DOHH2 (cell line): ENCODE data around the gene ZNF280D.

Experiments used
- H3F3A ChIP-seq: fragments of 200-600 bp; sonication (generic), shearing (Covaris generic); 2 replicates; pipeline ENCODE4 v1.6.0; 2016; ENCODE audit warnings: antibody characterized with exemption, mild to moderate bottlenecking; ENCODE audit not compliant: control insufficient read depth, insufficient read depth
- H3K27ac ChIP-seq: fragments of 200-600 bp; sonication (generic); 2 replicates; pipeline ENCODE4 v1.5.1; 2014; ENCODE audit warnings: low read depth, mild to moderate bottlenecking, low read length, moderate library complexity
- H3K27me3 ChIP-seq: fragments of 200-600 bp; sonication (generic); 2 replicates; pipeline ENCODE4 v1.6.1; 2014; ENCODE audit warnings: mild to moderate bottlenecking, low read length, mixed read lengths; ENCODE audit not compliant: control insufficient read depth
- H3K36me3 ChIP-seq: fragments of 200-600 bp; sonication (generic); 2 replicates; pipeline ENCODE4 v1.6.1; 2014; ENCODE audit warnings: mild to moderate bottlenecking, low read length, moderate library complexity, mixed read lengths; ENCODE audit not compliant: control insufficient read depth
- H3K4me1 ChIP-seq: fragments of 200-600 bp; sonication (generic); 2 replicates; pipeline ENCODE4 v1.6.1; 2014; ENCODE audit warnings: mild to moderate bottlenecking, low read length, mixed read lengths; ENCODE audit not compliant: control insufficient read depth
- H3K4me2 ChIP-seq: fragments of 200-600 bp; sonication (generic); 2 replicates; pipeline ENCODE4 v1.6.0; 2014; ENCODE audit warnings: mild to moderate bottlenecking, low read length, moderate library complexity
- H3K4me3 ChIP-seq: fragments of 200-600 bp; sonication (generic); 2 replicates; pipeline ENCODE4 v1.5.1; 2014; ENCODE audit warnings: mild to moderate bottlenecking, low read length, mixed read lengths
- H3K79me2 ChIP-seq: fragments of 200-600 bp; sonication (generic); 2 replicates; pipeline ENCODE4 v1.6.1; 2014; ENCODE audit warnings: mild to moderate bottlenecking, low read length, mixed read lengths; ENCODE audit not compliant: control insufficient read depth
- H3K9me2 ChIP-seq: fragments of 200-600 bp; sonication (generic); replicated peaks from 2 replicates; pipeline ENCODE4 v1.6.1; 2014; ENCODE audit warnings: mild to moderate bottlenecking, low read length, mixed read lengths; ENCODE audit not compliant: control insufficient read depth
- H3K9me3 ChIP-seq: fragments of 200-600 bp; sonication (generic); 2 replicates; pipeline ENCODE4 v1.6.1; 2014; ENCODE audit warnings: antibody characterized with exemption, low read length, mixed read lengths; ENCODE audit not compliant: control insufficient read depth, insufficient read depth
- H4K20me1 ChIP-seq: fragments of 200-600 bp; sonication (generic); 2 replicates; pipeline ENCODE4 v1.6.0; 2014; ENCODE audit warnings: low read depth, mild to moderate bottlenecking, antibody characterized with exemption, low read length, moderate library complexity; ENCODE audit not compliant: control insufficient read depth, insufficient read depth
- EZH2phosphoT487 ChIP-seq: fragments of 200-600 bp; sonication (generic); IDR thresholded peaks from 2 replicates; pipeline ENCODE4 v1.6.1; 2017; ENCODE audit warnings: borderline replicate concordance, mild to moderate bottlenecking, antibody characterized with exemption, low read length, moderate library complexity, mixed read lengths
- TF ChIP-seq, protein P1 (sequence below): fragments of 200-600 bp; sonication (generic); IDR thresholded peaks from one replicate; pipeline ENCODE4 v1.5.1; 2014; ENCODE audit warnings: antibody characterized with exemption, mild to moderate bottlenecking, low read depth, low read length; ENCODE audit not compliant: poor library complexity, severe bottlenecking

Gene ZNF280D

DNA sequence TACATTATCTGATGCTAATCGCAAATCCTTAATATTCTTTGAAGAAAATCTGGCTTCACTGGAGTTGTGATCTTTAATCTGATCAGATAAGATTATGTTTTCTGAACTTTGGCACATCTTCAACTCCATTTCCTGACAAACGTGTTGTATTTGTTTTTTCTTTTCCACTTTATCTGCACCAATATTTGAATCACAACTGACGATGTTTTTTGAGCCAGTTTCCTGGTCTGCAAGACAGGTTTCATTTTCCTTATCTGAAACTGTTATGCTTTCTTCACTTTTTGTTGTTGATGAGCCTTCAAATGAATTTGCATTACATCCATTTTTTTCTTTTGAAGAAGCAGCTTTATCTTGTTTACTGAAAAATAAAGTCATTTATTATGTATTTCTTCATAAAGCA lies 101.5 kb downstream of the ZNF280D start:
- Histone ChIP-seq H3K27me3 (no peaks in the 10 kb centered on the region), H3K79me2 (no peaks in the 10 kb centered on the region), H3F3A (no peaks in the 10 kb centered on the region), H3K9me2 (no peaks in the 10 kb centered on the region), H3K36me3 (peaks cover 5% of the 10 kb centered on the region; the same call in 1 of the 2 replicates), H4K20me1 (no peaks in the 10 kb centered on the region), H3K4me3 (no peak overlapping the region), H3K4me1 (peaks cover 5% of the 10 kb centered on the region), H3K9me3 (no peaks in the 10 kb centered on the region), H3K27ac (no peak overlapping the region), H3K4me2 (no peak overlapping the region)
- TF ChIP-seq EZH2phosphoT487: no peak
- TF ChIP-seq, protein P1, sequence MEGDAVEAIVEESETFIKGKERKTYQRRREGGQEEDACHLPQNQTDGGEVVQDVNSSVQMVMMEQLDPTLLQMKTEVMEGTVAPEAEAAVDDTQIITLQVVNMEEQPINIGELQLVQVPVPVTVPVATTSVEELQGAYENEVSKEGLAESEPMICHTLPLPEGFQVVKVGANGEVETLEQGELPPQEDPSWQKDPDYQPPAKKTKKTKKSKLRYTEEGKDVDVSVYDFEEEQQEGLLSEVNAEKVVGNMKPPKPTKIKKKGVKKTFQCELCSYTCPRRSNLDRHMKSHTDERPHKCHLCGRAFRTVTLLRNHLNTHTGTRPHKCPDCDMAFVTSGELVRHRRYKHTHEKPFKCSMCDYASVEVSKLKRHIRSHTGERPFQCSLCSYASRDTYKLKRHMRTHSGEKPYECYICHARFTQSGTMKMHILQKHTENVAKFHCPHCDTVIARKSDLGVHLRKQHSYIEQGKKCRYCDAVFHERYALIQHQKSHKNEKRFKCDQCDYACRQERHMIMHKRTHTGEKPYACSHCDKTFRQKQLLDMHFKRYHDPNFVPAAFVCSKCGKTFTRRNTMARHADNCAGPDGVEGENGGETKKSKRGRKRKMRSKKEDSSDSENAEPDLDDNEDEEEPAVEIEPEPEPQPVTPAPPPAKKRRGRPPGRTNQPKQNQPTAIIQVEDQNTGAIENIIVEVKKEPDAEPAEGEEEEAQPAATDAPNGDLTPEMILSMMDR: no peak

DNA sequence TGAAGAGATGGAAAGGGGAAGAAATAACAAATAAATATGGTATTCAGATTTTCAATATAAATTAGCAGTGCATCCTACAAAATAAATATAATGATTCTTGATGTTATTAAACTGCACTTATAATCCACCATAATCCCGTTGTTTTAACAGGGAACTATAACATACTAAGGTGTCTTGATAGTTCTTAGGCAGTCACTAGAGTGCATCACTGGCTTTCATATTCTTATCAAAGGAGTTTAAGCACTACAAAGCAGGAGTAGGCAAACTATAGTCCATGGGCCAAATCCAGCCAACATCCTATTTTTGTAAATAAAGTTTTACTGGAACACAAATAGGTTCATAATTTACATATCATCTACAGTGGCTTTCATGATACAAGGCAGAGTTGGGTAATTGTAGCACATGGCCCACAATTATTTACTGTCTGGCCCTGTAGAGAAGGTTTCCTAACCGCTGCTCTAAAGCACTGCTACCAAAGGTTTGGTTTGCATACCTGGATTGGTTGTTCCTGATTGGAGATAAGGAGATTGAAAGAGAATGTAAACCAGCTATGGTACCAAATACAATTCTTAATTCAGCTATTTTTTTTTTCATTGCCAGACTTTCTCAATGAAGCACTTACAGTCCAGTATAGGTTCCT lies 104.3 kb downstream of the ZNF280D start:
- Histone ChIP-seq H3K36me3 (peaks cover 5% of the 10 kb centered on the region; the same call in 1 of the 2 replicates), H3K9me2 (no peaks in the 10 kb centered on the region), H4K20me1 (no peaks in the 10 kb centered on the region), H3K79me2 (no peaks in the 10 kb centered on the region), H3K9me3 (no peaks in the 10 kb centered on the region), H3K27me3 (no peaks in the 10 kb centered on the region), H3K4me2 (no peak overlapping the region), H3F3A (no peaks in the 10 kb centered on the region), H3K4me1 (peaks cover 5% of the 10 kb centered on the region), H3K4me3 (no peak overlapping the region), H3K27ac (no peak overlapping the region)
- TF ChIP-seq EZH2phosphoT487: no peak
- TF ChIP-seq, protein P1: no peak

DNA sequence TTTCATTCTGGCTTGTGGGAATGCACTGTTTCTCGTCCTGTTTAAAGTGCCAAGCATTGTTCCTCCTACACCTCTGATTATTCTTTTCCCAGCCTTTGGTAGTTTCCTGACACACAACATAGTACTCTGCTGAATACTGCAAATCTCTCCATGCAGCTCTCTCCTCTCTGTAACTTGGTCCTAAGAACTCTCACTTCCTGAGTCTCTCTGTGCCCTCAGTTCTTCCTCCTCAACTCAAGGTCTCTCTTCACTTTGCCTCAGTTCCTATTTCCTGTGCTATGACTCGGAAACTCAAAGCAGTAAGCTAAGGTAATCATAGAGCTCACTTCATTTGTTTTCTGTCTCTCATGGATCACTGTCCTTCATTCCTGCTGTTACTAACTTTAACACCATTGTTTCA lies 113.4 kb downstream of the ZNF280D start:
- TF ChIP-seq, protein P1: no peak
- no peak for TF ChIP-seq EZH2phosphoT487
- Histone ChIP-seq H3K27me3 (no peaks in the 10 kb centered on the region), H4K20me1 (no peaks in the 10 kb centered on the region), H3K9me2 (no peaks in the 10 kb centered on the region), H3F3A (0 out of 2 replicates have a peak, but pooled peaks cover 3% of the 10 kb centered on the region), H3K79me2 (no peaks in the 10 kb centered on the region), H3K4me2 (peak overlapping the region; percentile 13), H3K9me3 (no peaks in the 10 kb centered on the region; the same call in 1 of the 2 replicates), H3K4me1 (peaks cover 19% of the 10 kb centered on the region), H3K36me3 (no peaks in the 10 kb centered on the region), H3K27ac (no peak overlapping the region), H3K4me3 (no peak overlapping the region)

DNA sequence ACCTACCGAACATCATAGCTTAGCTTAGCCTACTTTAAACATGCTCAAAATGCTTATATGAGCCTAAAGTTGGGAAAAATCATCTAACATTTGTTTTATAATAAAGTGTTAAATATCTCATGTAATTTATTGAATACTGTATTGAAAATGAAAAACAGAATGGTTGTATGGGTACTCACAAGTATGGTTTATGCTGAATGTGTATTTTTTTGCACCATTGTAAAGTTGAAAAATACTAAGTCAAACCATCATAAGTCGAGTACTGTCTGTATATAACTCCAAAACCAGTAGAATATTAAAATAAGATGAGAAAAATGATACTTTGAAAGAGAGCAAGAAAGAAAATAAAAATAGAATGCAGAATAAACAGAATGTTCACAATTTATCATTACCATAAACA lies 115.7 kb downstream of the ZNF280D start:
- TF ChIP-seq EZH2phosphoT487: no peak
- TF ChIP-seq, protein P1: no peak

More for the DNA sequence above, 115.7 kb downstream of the ZNF280D start:
- H3K79me2 ChIP-seq: no peaks in the 10 kb centered on the region
- no peaks in the 10 kb centered on the region for H3K9me2 ChIP-seq
- no peak overlapping the region for H3K4me2 ChIP-seq
- no peak overlapping the region for H3K4me3 ChIP-seq
- H3K27ac ChIP-seq: no peak overlapping the region
- H3F3A ChIP-seq: 0 out of 2 replicates have a peak, but pooled peaks cover 4% of the 10 kb centered on the region
- H3K27me3 ChIP-seq: no peaks in the 10 kb centered on the region
- peaks cover 32% of the 10 kb centered on the region for H3K4me1 ChIP-seq
- no peaks in the 10 kb centered on the region for H4K20me1 ChIP-seq
- no peaks in the 10 kb centered on the region; the same call in 1 of the 2 replicates for H3K9me3 ChIP-seq
- H3K36me3 ChIP-seq: no peaks in the 10 kb centered on the region
